Naive thymus-derived CD4-positive, alpha-beta T cell (primary cell): ENCODE data around the gene TMEM209. TPM values are rescaled to one million over a fixed set of nuclear protein-coding genes. Genes with fewer than 3 reads are reported as not detected.
"Not testable (repeated sequence)": the region's sequence is repeated elsewhere in the genome, so short reads cannot be mapped to it uniquely, and the experiment has no call there.

Experiments
- ATAC-seq: fragments of 150-1000 bp; cut with Tn5 transposase; 2 replicates; pipeline ENCODE4 v1.10.0; 2021; ENCODE audit warnings: mild to moderate bottlenecking, moderate library complexity
- CTCF ChIA-PET: fragments of 350-600 bp; sonication (Branson Sonifier 250); formaldehyde crosslinking; loops from one replicate; lab custom pipeline; 2021; ENCODE audit warnings: antibody characterized with exemption; lab: Charles Lee
- POLR2A ChIA-PET: fragments of 350-600 bp; sonication (Branson Sonifier 250); formaldehyde crosslinking; loops from one replicate; lab custom pipeline; 2021; ENCODE audit warnings: antibody characterized with exemption, inconsistent platforms; lab: Charles Lee
- DNase-seq, 9 donors: peaks; one replicate each; pipeline versions ENCODE4 v3.0.0 to v3.0.0-alpha.2; 2020 to 2022; ENCODE audit warnings: mixed read lengths in 1 of 9
- H3K27ac ChIP-seq: one replicate; pipeline ENCODE4 v1.7.0; 2013; ENCODE audit warnings: mild to moderate bottlenecking, low read depth, low read length, moderate library complexity
- H3K27me3 ChIP-seq, 2 donors: one replicate each; pipeline ENCODE4 v1.7.0; 2013; ENCODE audit warnings: low read length in 2 of 2, mild to moderate bottlenecking in 2 of 2, moderate library complexity in 2 of 2; ENCODE audit not compliant: control insufficient read depth in 2 of 2, insufficient read depth in 2 of 2
- H3K36me3 ChIP-seq, 3 experiments: 1 replicate in 2 of 3; 2 replicates in 1 of 3; pipeline ENCODE4 v1.7.0; 2013; ENCODE audit warnings: low read length in 3 of 3, mild to moderate bottlenecking in 3 of 3, moderate library complexity in 1 of 3; ENCODE audit not compliant: insufficient read depth in 3 of 3, control insufficient read depth in 2 of 3
- H3K4me1 ChIP-seq, 2 donors: one replicate each; pipeline ENCODE4 v1.7.0; 2013; ENCODE audit warnings: low read length in 2 of 2, mild to moderate bottlenecking in 2 of 2, moderate library complexity in 1 of 2; ENCODE audit not compliant: control insufficient read depth in 2 of 2, insufficient read depth in 2 of 2
- H3K4me3 ChIP-seq: 2 replicates; pipeline ENCODE4 v1.7.0; 2013; ENCODE audit warnings: mild to moderate bottlenecking, low read length
- H3K9me3 ChIP-seq, 3 experiments: 1 replicate in 2 of 3; 2 replicates in 1 of 3; pipeline ENCODE4 v1.7.0; 2013; ENCODE audit warnings: low read length in 3 of 3; ENCODE audit not compliant: control insufficient read depth in 2 of 3
- H3K27ac Mint-ChIP-seq, 9 donors: one replicate each; pipeline ENCODE4 v1.8.0; 2020 to 2022; ENCODE audit warnings: mixed read lengths in 9 of 9, mild to moderate bottlenecking in 8 of 9, moderate library complexity in 5 of 9, inconsistent platforms in 2 of 9
- H3K27me3 Mint-ChIP-seq, 5 donors: one replicate each; pipeline ENCODE4 v1.8.0; 2021 to 2022; ENCODE audit warnings: mixed read lengths in 5 of 5, mild to moderate bottlenecking in 1 of 5
- H3K36me3 Mint-ChIP-seq, 5 donors: one replicate each; pipeline ENCODE4 v1.8.0; 2020 to 2022; ENCODE audit warnings: mixed read lengths in 5 of 5, mild to moderate bottlenecking in 3 of 5, inconsistent platforms in 1 of 5
- H3K4me1 Mint-ChIP-seq, 7 donors: one replicate each; pipeline ENCODE4 v1.8.0; 2020 to 2022; ENCODE audit warnings: mixed read lengths in 7 of 7, mild to moderate bottlenecking in 3 of 7, inconsistent platforms in 1 of 7
- H3K4me3 Mint-ChIP-seq, 10 donors: one replicate each; pipeline ENCODE4 v1.8.0; 2020 to 2022; ENCODE audit warnings: mild to moderate bottlenecking in 10 of 10, mixed read lengths in 10 of 10, moderate library complexity in 6 of 10, inconsistent platforms in 2 of 10
- H3K9me3 Mint-ChIP-seq, 11 donors: one replicate each; pipeline ENCODE4 v1.8.0; 2020 to 2022; ENCODE audit warnings: mixed read lengths in 11 of 11, mild to moderate bottlenecking in 4 of 11, inconsistent platforms in 1 of 11, moderate library complexity in 1 of 11
- intact Hi-C, 2 donors: fragments of 100-400 bp; cut with micrococcal nuclease; formaldehyde crosslinking; loops; one replicate each; pipeline ENCODE4 v1.15.1; 2023
- polyA plus RNA-seq, 2 donors: library from polyadenylated mRNA; unstranded; fragments of 300-500 nt; fragmentation: Illumina TruSeq; gene quantifications; one replicate each; pipeline ENCODE4 v1.2.3, GENCODE V29; 2021
- total RNA-seq, 6 experiments: library from RNA in 5 of 6; stranded (reverse) in 5 of 6; gene quantifications; 1 replicate in 5 of 6; 2 replicates in 1 of 6; pipeline ENCODE4 v1.2.3 and lab custom pipeline; 2021 to 2026

TMEM209 gene
- total and polyA plus RNA-seq, 7 experiments from 2014 or later = 18.8 to 53.9 (median 35.6) TPM

- Mint-ChIP-seq H3K4me3 (no peak overlapping the region), H3K9me3 (no peaks in the 10 kb centered on the region), H3K27ac (no peak overlapping the region), H3K36me3 (peaks cover 17 to 65% (median 46%) of the 10 kb centered on the region in 5 donors), H3K27me3 (no peaks in the 10 kb centered on the region), H3K4me1 (peaks cover 0 to 15% (median 0%) of the 10 kb centered on the region in 7 donors)
- Histone ChIP-seq H3K27me3 (no peaks in the 10 kb centered on the region), H3K36me3 (peaks cover 0 to 59% (median 0%) of the 10 kb centered on the region in 3 experiments), H3K9me3 (no peaks in the 10 kb centered on the region), H3K27ac (no peak overlapping the region), H3K4me3 (no peak overlapping the region), H3K4me1 (no peaks in the 10 kb centered on the region)
- ATAC-seq (no peak), DNase-seq (no peak)
- intact Hi-C loops = no loop called here
- ChIA-PET CTCF (no interaction called here), POLR2A (no interaction called here)
Observed at GRCh38 chr7:130131964-130132875, 73.0 kb downstream of the TMEM209 start.

GRCh38 chr7:130131191-130131834, 73.9 kb downstream of the TMEM209 start:
- Mint-ChIP-seq H3K4me3 (no peak overlapping the region), H3K27me3 (no peaks in the 10 kb centered on the region), H3K4me1 (peaks cover 0 to 11% (median 0%) of the 10 kb centered on the region in 7 donors), H3K36me3 (peaks cover 17 to 71% (median 49%) of the 10 kb centered on the region in 5 donors), H3K27ac (peak overlapping the region in 1 of 9 donors; percentile 50), H3K9me3 (no peaks in the 10 kb centered on the region)
- Histone ChIP-seq H3K4me1 (no peaks in the 10 kb centered on the region), H3K27ac (no peak overlapping the region), H3K9me3 (no peaks in the 10 kb centered on the region), H3K4me3 (no peak overlapping the region), H3K36me3 (peaks cover 0 to 65% (median 0%) of the 10 kb centered on the region in 3 experiments), H3K27me3 (no peaks in the 10 kb centered on the region)
- CTCF ChIA-PET = no interaction called here
- POLR2A ChIA-PET = interaction anchor here (0.6 kb wide), 1 partner anchor 27 kb away, joined by 9 read pairs; no protein-coding TSS in a partner anchor
- ATAC-seq (no peak), DNase-seq (no peak)
- intact Hi-C loops = no loop called here

DNA sequence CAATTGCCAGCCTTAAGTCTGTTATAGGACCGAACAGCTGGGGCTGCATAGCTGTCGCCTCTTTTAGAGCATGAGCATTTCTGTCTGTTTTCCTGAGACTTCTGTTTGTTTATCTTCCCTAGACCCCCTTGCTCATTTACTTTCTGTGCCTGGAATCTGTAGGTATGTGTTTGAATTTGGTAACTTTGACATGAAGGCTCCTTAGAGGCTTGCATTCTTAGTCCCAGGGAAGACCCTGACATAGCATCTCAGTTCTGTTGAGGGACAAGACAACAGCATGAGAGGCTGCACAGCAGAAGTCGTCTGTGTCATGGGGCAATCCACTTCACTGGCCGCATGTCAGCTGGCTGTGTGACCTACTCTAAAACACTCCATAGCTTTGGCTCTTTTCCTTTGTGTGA, 76.2 kb downstream of the TMEM209 start:
- CTCF ChIA-PET = no interaction called here

DNA sequence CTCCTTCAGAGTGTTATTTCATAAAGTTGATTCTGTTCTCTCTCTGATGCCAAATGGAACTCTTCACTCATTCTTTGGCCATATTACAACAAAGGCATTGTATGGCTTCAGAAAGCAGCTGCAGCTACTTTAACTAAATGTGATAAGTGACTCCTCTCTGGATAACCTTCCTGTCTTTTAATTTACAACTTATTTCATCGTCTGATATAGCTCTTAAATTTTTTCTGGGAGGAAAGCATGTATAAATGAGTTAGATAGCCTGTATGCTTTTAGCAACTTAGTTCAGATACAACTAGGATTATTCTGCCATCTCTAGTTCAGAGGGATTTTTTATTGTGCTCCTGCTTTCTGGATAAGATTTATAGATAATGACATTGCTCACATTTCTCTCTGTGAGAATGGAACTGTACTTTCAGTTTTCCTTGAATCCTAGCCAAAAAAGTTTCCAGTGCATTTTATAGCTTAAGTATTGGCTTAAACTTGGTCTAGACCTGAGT, 77.3 kb downstream of the TMEM209 start:
- Mint-ChIP-seq H3K9me3 (no peaks in the 10 kb centered on the region), H3K4me1 (no peaks in the 10 kb centered on the region), H3K4me3 (no peak overlapping the region), H3K27me3 (no peaks in the 10 kb centered on the region), H3K36me3 (peaks cover 17 to 68% (median 36%) of the 10 kb centered on the region in 5 donors), H3K27ac (no peak overlapping the region)
- intact Hi-C loops = no loop called here
- Histone ChIP-seq H3K4me3 (no peak overlapping the region), H3K4me1 (no peaks in the 10 kb centered on the region), H3K9me3 (no peaks in the 10 kb centered on the region), H3K27me3 (no peaks in the 10 kb centered on the region), H3K27ac (no peak overlapping the region), H3K36me3 (peaks cover 3 to 66% (median 11%) of the 10 kb centered on the region in 3 experiments)
- ChIA-PET CTCF (no interaction called here), POLR2A (interaction anchor here (0.9 kb wide), 1 partner anchor 16 kb away, joined by 3 read pairs; no protein-coding TSS in a partner anchor)
- DNase-seq = no peak
- ATAC-seq = no peak

More for the DNA sequence above, 76.2 kb downstream of the TMEM209 start:
- POLR2A ChIA-PET = no interaction called here
- ATAC-seq = no peak
- Mint-ChIP-seq H3K4me1 (no peaks in the 10 kb centered on the region), H3K4me3 (no peak overlapping the region), H3K27ac (peak overlapping the region in 1 of 9 donors; percentile 51), H3K36me3 (peaks cover 17 to 67% (median 38%) of the 10 kb centered on the region in 5 donors), H3K9me3 (no peaks in the 10 kb centered on the region), H3K27me3 (no peaks in the 10 kb centered on the region)
- Histone ChIP-seq H3K36me3 (peaks cover 3 to 70% (median 4%) of the 10 kb centered on the region in 3 experiments), H3K4me1 (no peaks in the 10 kb centered on the region), H3K4me3 (no peak overlapping the region), H3K9me3 (no peaks in the 10 kb centered on the region), H3K27me3 (no peaks in the 10 kb centered on the region), H3K27ac (no peak overlapping the region)
- intact Hi-C loops = no loop called here
- no peak for DNase-seq

- Mint-ChIP-seq H3K36me3 (peaks cover 17 to 72% (median 41%) of the 10 kb centered on the region in 5 donors), H3K4me1 (no peaks in the 10 kb centered on the region), H3K27ac (no peak overlapping the region), H3K27me3 (no peaks in the 10 kb centered on the region), H3K9me3 (no peaks in the 10 kb centered on the region), H3K4me3 (no peak overlapping the region)
- intact Hi-C loops = no loop called here
- no peak overlapping the region for H3K4me3 ChIP-seq
- ATAC-seq (no peak), DNase-seq (no peak)
- ChIA-PET POLR2A (interaction anchor here (0.9 kb wide), 1 partner anchor 16 kb away, joined by 3 read pairs; no protein-coding TSS in a partner anchor), CTCF (no interaction called here)
- H3K27ac ChIP-seq = no peak overlapping the region
- H3K36me3 ChIP-seq = peaks cover 3 to 66% (median 11%) of the 10 kb centered on the region in 3 experiments
- no peaks in the 10 kb centered on the region for H3K27me3 ChIP-seq
- no peaks in the 10 kb centered on the region for H3K9me3 ChIP-seq
- no peaks in the 10 kb centered on the region for H3K4me1 ChIP-seq
Observed at GRCh38 chr7:130127404-130127803, 77.8 kb downstream of the TMEM209 start.

- H3K9me3 ChIP-seq, H3K27me3 Mint-ChIP-seq, H3K27ac ChIP-seq, H3K9me3 Mint-ChIP-seq, intact Hi-C loops, H3K4me3 Mint-ChIP-seq, ATAC-seq, POLR2A ChIA-PET, H3K4me1 ChIP-seq, H3K4me1 Mint-ChIP-seq, DNase-seq, H3K27me3 ChIP-seq, CTCF ChIA-PET, H3K4me3 ChIP-seq, H3K27ac Mint-ChIP-seq: not testable (repeated sequence)
- peaks cover 3 to 70% (median 11%) of the 10 kb centered on the region in 3 experiments for H3K36me3 ChIP-seq
- peaks cover 17 to 74% (median 45%) of the 10 kb centered on the region in 5 donors for H3K36me3 Mint-ChIP-seq
Observed at GRCh38 chr7:130126840-130127239, 78.4 kb downstream of the TMEM209 start.
